HepG2 (cell line): ENCODE results near the gene DUS3L. TPM values are rescaled to one million over a fixed set of nuclear protein-coding genes. Genes with fewer than 3 reads are reported as not detected.

ENCODE experiments used
- ATAC-seq: fragments of 200-7000 bp; cut with Tn5 transposase; 3 replicates; pipeline ENCODE4 v1.9.1; 2020; ENCODE audit warnings: mild to moderate bottlenecking, moderate library complexity
- BruUV-seq: library from RNA; stranded (reverse); fragments of 400-500 nt; replicated peaks from 2 replicates; lab custom pipeline; 2021; lab: Mats Ljungman, UMichigan
- CTCF ChIA-PET: fragments of 300-600 bp; formaldehyde crosslinking; extraction: SDS; loops from one replicate; lab custom pipeline; 2021; ENCODE audit warnings: low total read pairs, inconsistent platforms, low intra/inter-chr PET ratio; lab: Yijun Ruan, JAX
- POLR2A ChIA-PET: fragments of 350-600 bp; sonication (Branson Sonifier 250); formaldehyde crosslinking; loops from one replicate; lab custom pipeline; 2020; ENCODE audit warnings: antibody characterized with exemption, inconsistent platforms; lab: Yijun Ruan, JAX
- DNase-seq: peaks from one replicate; pipeline ENCODE4 v3.0.0-alpha.2; 2015; ENCODE audit warnings: low spot score
- FAIRE-seq: peaks from 3 replicates; lab custom pipeline; 2011; peaks lifted over from hg19 to GRCh38; lab: Jason Lieb, UNC
- H2AFZ ChIP-seq: one replicate; pipeline ENCODE4 v1.6.1; 2011; ENCODE audit warnings: low read length, inconsistent platforms
- H3K27ac ChIP-seq: fragments of 300-600 bp; 3 replicates; pipeline ENCODE4 v1.8.0; 2011; ENCODE audit warnings: mixed run types, mild to moderate bottlenecking, mixed read lengths, low read length, inconsistent platforms; ENCODE audit not compliant: insufficient read depth; ENCODE audit errors: extremely low read length
- H3K27me3 ChIP-seq, 2 experiments: fragments of 200-600 bp in 1 of 2; 2 replicates in 1 of 2; 3 replicates in 1 of 2; pipeline versions ENCODE4 v1.6.0 to v1.8.0; 2011; ENCODE audit warnings: low read length in 2 of 2, mild to moderate bottlenecking in 2 of 2, moderate library complexity in 2 of 2, inconsistent platforms in 1 of 2; ENCODE audit not compliant: insufficient read depth in 2 of 2, control insufficient read depth in 1 of 2
- H3K36me3 ChIP-seq, 2 experiments: fragments of 200-600 bp in 1 of 2; replicated peaks in 1 of 2; 2 replicates in 1 of 2; 3 replicates in 1 of 2; pipeline versions ENCODE4 v1.5.1 to v1.8.0; 2011; ENCODE audit warnings: low read length in 2 of 2, inconsistent platforms in 1 of 2; ENCODE audit not compliant: insufficient read depth in 2 of 2, control insufficient read depth in 1 of 2
- H3K4me1 ChIP-seq: 2 replicates; pipeline ENCODE4 v1.5.1; 2012; ENCODE audit warnings: low read length, inconsistent platforms; ENCODE audit not compliant: insufficient read depth
- H3K4me2 ChIP-seq: 2 replicates; pipeline ENCODE4 v1.6.0; 2011; ENCODE audit warnings: low read depth, low read length, inconsistent platforms
- H3K4me3 ChIP-seq, 3 experiments: fragments of 200-600 bp in 1 of 3; sonication (generic), shearing (Covaris generic) in 1 of 3; replicated peaks in 1 of 3; 2 replicates each; pipeline ENCODE4 v1.5.1; 2011 to 2016; ENCODE audit warnings: low read length in 3 of 3, inconsistent platforms in 2 of 3, low read depth in 2 of 3, mild to moderate bottlenecking in 2 of 3, control low read depth in 1 of 3, mixed read lengths in 1 of 3; ENCODE audit not compliant: insufficient read depth in 1 of 3
- H3K79me2 ChIP-seq: one replicate; pipeline ENCODE4 v1.6.1; 2011; ENCODE audit warnings: low read length, inconsistent platforms; ENCODE audit not compliant: insufficient read depth
- H3K9ac ChIP-seq: 2 replicates; pipeline ENCODE4 v1.6.0; 2011; ENCODE audit warnings: mild to moderate bottlenecking, low read depth, low read length, inconsistent platforms; ENCODE audit not compliant: insufficient read depth
- H3K9me3 ChIP-seq: 2 replicates; pipeline ENCODE4 v1.5.1; 2012; ENCODE audit warnings: mild to moderate bottlenecking, low read length
- H4K20me1 ChIP-seq: 2 replicates; pipeline ENCODE4 v1.6.0; 2011; ENCODE audit warnings: inconsistent platforms, mild to moderate bottlenecking, low read length, moderate library complexity; ENCODE audit not compliant: insufficient read depth
- ATF4 ChIP-seq, 2 experiments: fragments of 450-650 bp in 1 of 2; sonication (generic) in 1 of 2; formaldehyde crosslinking; IDR thresholded peaks; 2 replicates each; pipeline versions ENCODE4 v1.5.0 to v1.8.0; 2020 to 2022; ENCODE audit warnings: mild to moderate bottlenecking in 1 of 2, missing genetic modification reagents in 1 of 2
- CEBPG ChIP-seq: IDR thresholded peaks from 2 replicates; pipeline ENCODE4 v1.6.1; 2016
- DPF2 ChIP-seq: sonication (generic); formaldehyde crosslinking; IDR thresholded peaks from 2 replicates; pipeline ENCODE4 v1.4.0; 2020; ENCODE audit warnings: mild to moderate bottlenecking, low read depth, missing genetic modification reagents, borderline replicate concordance
- GABPB1 ChIP-seq: IDR thresholded peaks from 2 replicates; pipeline ENCODE4 v1.6.1; 2016; ENCODE audit warnings: mild to moderate bottlenecking, missing genetic modification reagents, moderate library complexity, missing compliant biosample characterization
- HOXA3 ChIP-seq: sonication (generic); formaldehyde crosslinking; IDR thresholded peaks from 2 replicates; pipeline ENCODE4 v1.5.0; 2020; ENCODE audit warnings: missing genetic modification reagents
- KDM3A ChIP-seq: IDR thresholded peaks from 2 replicates; pipeline ENCODE4 v1.6.1; 2018; ENCODE audit warnings: low read depth, missing compliant biosample characterization
- NR2F6 ChIP-seq, 2 experiments: IDR thresholded peaks; 2 replicates each; pipeline ENCODE4 v1.6.1; 2016; ENCODE audit warnings: antibody characterized with exemption in 1 of 2, mild to moderate bottlenecking in 1 of 2
- PTBP1 ChIP-seq: fragments of 200-400 bp; formaldehyde crosslinking; IDR thresholded peaks from 2 replicates; pipeline ENCODE4 v1.6.1; 2018; ENCODE audit warnings: low read length, low read depth; ENCODE audit not compliant: poor library complexity, severe bottlenecking
- RBM22 ChIP-seq: fragments of 200-400 bp; formaldehyde crosslinking; optimal IDR thresholded peaks from 2 replicates; pipeline ENCODE3; 2017; ENCODE audit warnings: mild to moderate bottlenecking, low read length, moderate library complexity
- RFX5 ChIP-seq: IDR thresholded peaks from 2 replicates; pipeline ENCODE4 v1.6.1; 2011; ENCODE audit warnings: low read depth, low read length, improper control_type of control experiment
- RXRA ChIP-seq: sonication (generic); formaldehyde crosslinking; IDR thresholded peaks from 2 replicates; pipeline ENCODE4 v1.5.1; 2020; ENCODE audit warnings: missing genetic modification reagents
- SIN3B ChIP-seq: fragments of 150-350 bp; IDR thresholded peaks from 2 replicates; pipeline ENCODE4 v1.6.1; 2014; ENCODE audit warnings: low read length
- SOX5 ChIP-seq: IDR thresholded peaks from 2 replicates; pipeline ENCODE4 v1.6.1; 2016; ENCODE audit warnings: borderline replicate concordance
- WIZ ChIP-seq: sonication (generic); formaldehyde crosslinking; IDR thresholded peaks from 2 replicates; pipeline ENCODE4 v1.5.1; 2020; ENCODE audit warnings: mild to moderate bottlenecking, missing genetic modification reagents
- ZBTB21 ChIP-seq: sonication (generic); formaldehyde crosslinking; IDR thresholded peaks from 2 replicates; pipeline ENCODE4 v1.4.0; 2020; ENCODE audit warnings: missing genetic modification reagents
- ZNF614 ChIP-seq: IDR thresholded peaks from 2 replicates; pipeline ENCODE4 v1.6.1; 2018; ENCODE audit warnings: missing biosample characterization, missing genetic modification reagents, inconsistent platforms, borderline replicate concordance
- WGBS: methylation state at CpG from one replicate; pipeline ENCODE4 v1.1.6; 2017; ENCODE audit warnings: low lambda C conversion rate; 5-methylcytosine and 5-hydroxymethylcytosine counted together
- in situ Hi-C: cut with HindIII; loops from 2 replicates; pipeline ENCODE4 v1.10.0; 2017; ENCODE audit warnings: low pct_unique_long_range_greater_than_20kb; ENCODE audit not compliant: extremely low pct_ligation_motif_present
- intact Hi-C: fragments of 100-400 bp; cut with micrococcal nuclease; formaldehyde crosslinking; loops from one replicate; pipeline ENCODE4 v1.10.0; 2022; ENCODE audit not compliant: unreplicated experiment
- polyA plus RNA-seq, 8 experiments: library from polyadenylated mRNA; depleted of rRNA in 3 of 8; stranded (reverse) in 7 of 8; unstranded in 1 of 8; fragments of >200 nt; fragmentation: Illumina TruSeq in 4 of 8; extraction: Trizol in 4 of 8; gene quantifications; 2 replicates each; pipeline versions ENCODE4 v1.2.1 to v1.2.3, GENCODE V29; 2011 to 2016; ENCODE audit warnings: low read depth in 4 of 8, missing spikeins in 1 of 8, mixed read lengths in 1 of 8; ENCODE audit not compliant: insufficient read depth in 1 of 8
- total RNA-seq, 5 experiments: library from RNA; depleted of rRNA; stranded (reverse); fragments of >200 nt; fragmentation: Illumina TruSeq; extraction: Trizol; gene quantifications; 2 replicates each; pipeline ENCODE4 v1.2.3, GENCODE V29; 2016; ENCODE audit warnings: low read depth in 1 of 5
- TF ChIP-seq, protein P1 (sequence below): sonication (generic); IDR thresholded peaks from 2 replicates; pipeline ENCODE4 v1.6.1; 2016; ENCODE audit warnings: low read depth, borderline replicate concordance
- TF ChIP-seq, protein P2 (sequence below): sonication (generic); formaldehyde crosslinking; IDR thresholded peaks from 2 replicates; pipeline ENCODE4 v1.4.0; 2020; ENCODE audit warnings: missing genetic modification reagents, borderline replicate concordance
- TF ChIP-seq, protein P3 (sequence below): sonication (generic); formaldehyde crosslinking; IDR thresholded peaks from 2 replicates; pipeline ENCODE4 v1.9.0; 2022; ENCODE audit warnings: low read depth, missing genetic modification reagents
- TF ChIP-seq, protein P4 (sequence below): sonication (generic); formaldehyde crosslinking; IDR thresholded peaks from 2 replicates; pipeline ENCODE4 v1.8.0; 2022; ENCODE audit warnings: low read depth, missing genetic modification reagents

The DUS3L gene
- total and polyA plus RNA-seq, 2 of the 13 experiments (the other 11 are each of a cell fraction or from before 2014, with no cell fraction given), result 13.3 to 25.1 TPM

DNA sequence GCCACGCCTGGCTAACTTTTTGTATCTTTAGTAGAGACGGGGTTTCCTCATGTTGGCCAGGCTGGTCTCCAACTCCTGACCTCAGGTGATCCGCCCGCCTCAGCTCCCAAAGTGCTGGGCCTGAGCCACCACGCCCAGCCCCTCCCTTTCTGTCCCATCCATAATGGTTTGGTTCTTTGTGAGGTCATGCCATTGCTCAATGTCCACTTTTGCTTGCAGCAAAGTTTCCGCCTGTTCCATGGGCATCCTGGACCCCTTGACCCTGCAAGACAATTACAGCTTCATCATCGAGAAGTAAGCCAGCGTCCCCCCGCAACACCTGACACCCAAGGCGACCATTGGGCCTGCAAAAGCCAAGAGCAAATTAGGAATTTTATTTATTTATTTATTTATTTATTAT, 23.0 kb downstream of the DUS3L start:
- Histone ChIP-seq H4K20me1 (no peaks in the 10 kb centered on the region), H3K4me2 (0 out of 2 replicates have a peak overlapping the region, but pooled peaks have one; percentile 18), H3K79me2 (no peaks in the 10 kb centered on the region), H3K36me3 (no peaks in the 10 kb centered on the region), H3K4me3 (no peak overlapping the region; a peak in 1 of 6 replicates), H3K27me3 (peaks cover 0 to 3% of the 10 kb centered on the region in 2 experiments; a peak in 3 of 5 replicates), H3K27ac (no peak overlapping the region), H3K9me3 (no peaks in the 10 kb centered on the region), H2AFZ (no peak overlapping the region), H3K9ac (no peak overlapping the region), H3K4me1 (peaks cover 5% of the 10 kb centered on the region; the same call in 1 of the 2 replicates)
- in situ Hi-C loops, result no loop called here
- DNase-seq, result peak; percentile 39
- intact Hi-C loops, result no loop called here
- no TSS peak for BruUV-seq
- WGBS, result 14% methylated on average over 10 of the region's 10 CpGs
- CTCF ChIA-PET, result no interaction called here
- ATAC-seq, result no peak
- no peak for FAIRE-seq
- POLR2A ChIA-PET, result no interaction called here
- TF ChIP-seq, protein P1, sequence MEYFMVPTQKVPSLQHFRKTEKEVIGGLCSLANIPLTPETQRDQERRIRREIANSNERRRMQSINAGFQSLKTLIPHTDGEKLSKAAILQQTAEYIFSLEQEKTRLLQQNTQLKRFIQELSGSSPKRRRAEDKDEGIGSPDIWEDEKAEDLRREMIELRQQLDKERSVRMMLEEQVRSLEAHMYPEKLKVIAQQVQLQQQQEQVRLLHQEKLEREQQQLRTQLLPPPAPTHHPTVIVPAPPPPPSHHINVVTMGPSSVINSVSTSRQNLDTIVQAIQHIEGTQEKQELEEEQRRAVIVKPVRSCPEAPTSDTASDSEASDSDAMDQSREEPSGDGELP, result no peak
- TF ChIP-seq RBM22 (no peak), ATF4 (CRISPR knock-in tag; IDR thresholded peaks at IDR 0.05) (peak in 1 of 2 experiments; percentile 48; a peak in 1 of 4 replicates), DPF2 (CRISPR knock-in tag) (no peak), GABPB1 (CRISPR knock-in tag) (no peak), ZNF614 (CRISPR knock-in tag) (no peak), KDM3A (CRISPR knock-in tag) (no peak), PTBP1 (no peak), WIZ (CRISPR knock-in tag) (no peak), SOX5 (CRISPR knock-in tag) (peak; percentile 10; the same call in 1 of the 2 replicates), HOXA3 (peak; percentile 15; the same call in 1 of the 2 replicates), RXRA (CRISPR knock-in tag) (0 out of 2 replicates have a peak, but pooled peaks have one; percentile 17), NR2F6 (IDR thresholded peaks at IDR 0.05) (no peak), NR2F6 (CRISPR knock-in tag; IDR thresholded peaks at IDR 0.05) (peak; percentile 44; the same call in 1 of the 2 replicates), SIN3B (no peak), RFX5 (0 out of 2 replicates have a peak, but pooled peaks have one; percentile 37), ZBTB21 (CRISPR knock-in tag) (peak; percentile 72; the same call in 1 of the 2 replicates), CEBPG (CRISPR knock-in tag) (peak; percentile 79)
- TF ChIP-seq, protein P2, sequence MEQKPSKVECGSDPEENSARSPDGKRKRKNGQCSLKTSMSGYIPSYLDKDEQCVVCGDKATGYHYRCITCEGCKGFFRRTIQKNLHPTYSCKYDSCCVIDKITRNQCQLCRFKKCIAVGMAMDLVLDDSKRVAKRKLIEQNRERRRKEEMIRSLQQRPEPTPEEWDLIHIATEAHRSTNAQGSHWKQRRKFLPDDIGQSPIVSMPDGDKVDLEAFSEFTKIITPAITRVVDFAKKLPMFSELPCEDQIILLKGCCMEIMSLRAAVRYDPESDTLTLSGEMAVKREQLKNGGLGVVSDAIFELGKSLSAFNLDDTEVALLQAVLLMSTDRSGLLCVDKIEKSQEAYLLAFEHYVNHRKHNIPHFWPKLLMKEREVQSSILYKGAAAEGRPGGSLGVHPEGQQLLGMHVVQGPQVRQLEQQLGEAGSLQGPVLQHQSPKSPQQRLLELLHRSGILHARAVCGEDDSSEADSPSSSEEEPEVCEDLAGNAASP (CRISPR knock-in tag), result peak; percentile 20; the same call in 1 of the 2 replicates
- TF ChIP-seq, protein P3, sequence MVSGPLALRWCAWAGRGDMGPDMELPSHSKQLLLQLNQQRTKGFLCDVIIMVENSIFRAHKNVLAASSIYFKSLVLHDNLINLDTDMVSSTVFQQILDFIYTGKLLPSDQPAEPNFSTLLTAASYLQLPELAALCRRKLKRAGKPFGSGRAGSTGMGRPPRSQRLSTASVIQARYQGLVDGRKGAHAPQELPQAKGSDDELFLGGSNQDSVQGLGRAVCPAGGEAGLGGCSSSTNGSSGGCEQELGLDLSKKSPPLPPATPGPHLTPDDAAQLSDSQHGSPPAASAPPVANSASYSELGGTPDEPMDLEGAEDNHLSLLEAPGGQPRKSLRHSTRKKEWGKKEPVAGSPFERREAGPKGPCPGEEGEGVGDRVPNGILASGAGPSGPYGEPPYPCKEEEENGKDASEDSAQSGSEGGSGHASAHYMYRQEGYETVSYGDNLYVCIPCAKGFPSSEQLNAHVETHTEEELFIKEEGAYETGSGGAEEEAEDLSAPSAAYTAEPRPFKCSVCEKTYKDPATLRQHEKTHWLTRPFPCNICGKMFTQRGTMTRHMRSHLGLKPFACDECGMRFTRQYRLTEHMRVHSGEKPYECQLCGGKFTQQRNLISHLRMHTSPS, result no peak
- TF ChIP-seq, protein P4, sequence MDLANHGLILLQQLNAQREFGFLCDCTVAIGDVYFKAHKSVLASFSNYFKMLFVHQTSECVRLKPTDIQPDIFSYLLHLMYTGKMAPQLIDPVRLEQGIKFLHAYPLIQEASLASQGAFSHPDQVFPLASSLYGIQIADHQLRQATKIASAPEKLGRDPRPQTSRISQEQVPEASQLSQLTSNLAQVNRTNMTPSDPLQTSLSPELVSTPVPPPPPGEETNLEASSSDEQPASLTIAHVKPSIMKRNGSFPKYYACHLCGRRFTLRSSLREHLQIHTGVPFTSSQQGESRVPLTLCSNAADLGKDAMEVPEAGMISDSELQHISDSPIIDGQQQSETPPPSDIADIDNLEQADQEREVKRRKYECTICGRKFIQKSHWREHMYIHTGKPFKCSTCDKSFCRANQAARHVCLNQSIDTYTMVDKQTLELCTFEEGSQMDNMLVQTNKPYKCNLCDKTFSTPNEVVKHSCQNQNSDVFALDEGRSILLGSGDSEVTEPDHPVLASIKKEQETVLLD (CRISPR knock-in tag), result no peak
